ENCODE data around the gene RENBP. TPM values are rescaled to one million over a fixed set of nuclear protein-coding genes. Genes with fewer than 3 reads are reported as not detected.

Gene RENBP
- total and polyA plus RNA-seq, 9 of the 15 experiments (the other 6 are each of a cell fraction or from before 2014, with no cell fraction given): 0.07 to 14.8 (median 10.6) TPM; not detected in 1

DNA sequence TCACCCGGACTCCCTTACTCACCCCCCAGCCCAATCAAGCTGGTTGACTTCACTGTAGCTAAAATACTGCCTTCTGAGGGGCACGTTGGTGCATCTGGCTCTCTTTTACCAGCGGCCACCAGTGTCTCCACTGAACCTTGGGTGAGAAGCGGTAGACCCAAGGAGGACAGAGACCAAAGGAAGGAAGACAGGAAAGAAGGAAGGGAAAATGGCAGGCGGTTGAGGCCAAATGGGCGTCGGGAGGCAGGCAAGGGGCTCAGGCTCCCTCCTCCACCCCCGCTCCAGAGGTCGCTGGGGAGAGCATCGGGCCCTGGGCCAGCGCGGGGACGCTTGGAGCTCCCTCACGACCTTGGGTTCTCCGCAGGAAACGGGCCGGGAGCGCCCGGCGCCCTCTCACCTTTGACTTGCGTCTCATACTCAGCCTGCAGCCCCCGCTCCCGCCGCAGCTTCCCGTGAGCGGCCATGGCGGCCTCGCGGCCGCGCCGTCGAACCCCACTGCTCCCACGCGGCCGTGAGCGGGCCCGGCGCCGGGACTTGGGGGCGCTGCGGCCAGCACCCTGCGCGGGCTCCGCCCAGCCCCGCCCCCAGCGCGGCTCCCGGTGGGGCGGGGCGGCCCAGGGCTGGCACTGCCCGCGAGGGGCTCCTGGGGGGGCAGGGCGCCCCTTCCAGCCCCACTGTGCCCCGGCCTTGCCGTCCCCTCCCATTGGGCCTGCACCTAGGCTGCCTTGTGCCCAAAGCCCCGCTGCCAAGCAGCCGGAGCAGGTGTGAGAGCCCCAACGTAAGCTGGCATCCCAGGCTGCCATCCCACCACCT, 18.5 kb downstream of the RENBP start, which contains the start of gene ARHGAP4 (continued):
- TF ChIP-seq, protein P1, sequence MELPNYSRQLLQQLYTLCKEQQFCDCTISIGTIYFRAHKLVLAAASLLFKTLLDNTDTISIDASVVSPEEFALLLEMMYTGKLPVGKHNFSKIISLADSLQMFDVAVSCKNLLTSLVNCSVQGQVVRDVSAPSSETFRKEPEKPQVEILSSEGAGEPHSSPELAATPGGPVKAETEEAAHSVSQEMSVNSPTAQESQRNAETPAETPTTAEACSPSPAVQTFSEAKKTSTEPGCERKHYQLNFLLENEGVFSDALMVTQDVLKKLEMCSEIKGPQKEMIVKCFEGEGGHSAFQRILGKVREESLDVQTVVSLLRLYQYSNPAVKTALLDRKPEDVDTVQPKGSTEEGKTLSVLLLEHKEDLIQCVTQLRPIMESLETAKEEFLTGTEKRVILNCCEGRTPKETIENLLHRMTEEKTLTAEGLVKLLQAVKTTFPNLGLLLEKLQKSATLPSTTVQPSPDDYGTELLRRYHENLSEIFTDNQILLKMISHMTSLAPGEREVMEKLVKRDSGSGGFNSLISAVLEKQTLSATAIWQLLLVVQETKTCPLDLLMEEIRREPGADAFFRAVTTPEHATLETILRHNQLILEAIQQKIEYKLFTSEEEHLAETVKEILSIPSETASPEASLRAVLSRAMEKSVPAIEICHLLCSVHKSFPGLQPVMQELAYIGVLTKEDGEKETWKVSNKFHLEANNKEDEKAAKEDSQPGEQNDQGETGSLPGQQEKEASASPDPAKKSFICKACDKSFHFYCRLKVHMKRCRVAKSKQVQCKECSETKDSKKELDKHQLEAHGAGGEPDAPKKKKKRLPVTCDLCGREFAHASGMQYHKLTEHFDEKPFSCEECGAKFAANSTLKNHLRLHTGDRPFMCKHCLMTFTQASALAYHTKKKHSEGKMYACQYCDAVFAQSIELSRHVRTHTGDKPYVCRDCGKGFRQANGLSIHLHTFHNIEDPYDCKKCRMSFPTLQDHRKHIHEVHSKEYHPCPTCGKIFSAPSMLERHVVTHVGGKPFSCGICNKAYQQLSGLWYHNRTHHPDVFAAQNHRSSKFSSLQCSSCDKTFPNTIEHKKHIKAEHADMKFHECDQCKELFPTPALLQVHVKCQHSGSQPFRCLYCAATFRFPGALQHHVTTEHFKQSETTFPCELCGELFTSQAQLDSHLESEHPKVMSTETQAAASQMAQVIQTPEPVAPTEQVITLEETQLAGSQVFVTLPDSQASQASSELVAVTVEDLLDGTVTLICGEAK (IDR thresholded peaks at IDR 0.05): 0 out of 2 replicates have a peak, but pooled peaks have one; percentile 16
- TF ChIP-seq, protein P1 (CRISPR knock-in tag; IDR thresholded peaks at IDR 0.05): no peak
- TF ChIP-seq ZNF3 (CRISPR knock-in tag; IDR thresholded peaks at IDR 0.05) (no peak), PCBP1 (IDR thresholded peaks at IDR 0.05; ENCODE audit: low read depth, low read length, poor library complexity, severe bottlenecking) (peak; percentile 56), ZC3H8 (IDR thresholded peaks at IDR 0.05) (peak; percentile 96), ZNF324 (CRISPR knock-in tag; IDR thresholded peaks at IDR 0.05) (no peak), HDGF (IDR thresholded peaks at IDR 0.05) (no peak), SFPQ (IDR thresholded peaks at IDR 0.05; ENCODE audit: low read depth, low read length) (peak; percentile 57; the same call in 1 of the 2 replicates), NFIC (IDR thresholded peaks at IDR 0.05) (peak; percentile 69), ZNF586 (CRISPR knock-in tag; conservative IDR thresholded peaks at IDR 0.05) (0 out of 2 replicates have a peak, but pooled peaks have one; percentile 41), LCOR (CRISPR knock-in tag; IDR thresholded peaks at IDR 0.05) (peak; percentile 32; the same call in 1 of the 2 replicates), ARID4B (CRISPR knock-in tag; IDR thresholded peaks at IDR 0.05) (no peak; the same call in 1 of the 2 replicates)
